ENCODE data around the gene MAPKAP1.

DNA sequence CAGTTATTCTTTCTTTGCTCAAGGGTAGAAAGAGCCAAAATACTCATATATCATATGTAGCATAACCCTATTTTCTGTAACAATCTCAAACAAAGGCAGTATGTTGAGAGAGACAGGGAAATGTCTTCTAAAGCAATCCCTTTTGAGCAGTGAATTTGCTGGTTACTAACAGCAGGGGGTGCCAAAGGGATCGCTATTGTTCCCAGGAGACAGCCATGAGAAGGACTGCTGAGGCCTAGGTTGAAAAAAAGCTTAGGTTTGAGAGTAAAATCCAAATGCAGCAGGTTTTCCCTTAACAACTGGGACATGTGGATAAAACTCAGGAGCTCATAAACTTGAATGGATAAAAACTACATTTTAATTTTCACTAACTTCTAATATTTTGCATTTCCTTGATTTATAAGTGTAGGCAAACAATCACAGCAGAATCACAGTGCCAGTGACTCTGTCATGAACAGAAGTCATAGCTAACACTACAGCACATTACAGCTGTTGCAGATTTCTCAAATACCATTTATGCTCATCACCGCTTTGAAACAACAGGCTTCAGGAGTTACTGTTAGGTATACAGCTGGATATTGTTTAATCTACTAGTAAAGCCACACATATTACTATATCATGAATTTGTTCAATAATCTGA is 148.4 kb downstream of the MAPKAP1 start:
- TF ChIP-seq EZH2 (IDR thresholded peaks at IDR 0.05) (no peak), POLR2AphosphoS5 (IDR thresholded peaks at IDR 0.05; ENCODE audit: borderline replicate concordance, low read depth, low read length) (no peak), FOXP2 (optimal IDR thresholded peaks at IDR 0.05; ENCODE audit: control extremely low read depth, extremely low read length, insufficient read depth) (no peak)
